Measurements from ENCODE around the gene FSCN2. TPM values are rescaled to one million over a fixed set of nuclear protein-coding genes. Genes with fewer than 3 reads are reported as not detected.

Gene FSCN2
- total and polyA plus RNA-seq, 10 of the 15 experiments (the other 5 are each of a cell fraction or from before 2014, with no cell fraction given): 0.12 to 2.1 (median 0.65) TPM; not detected in 3

DNA sequence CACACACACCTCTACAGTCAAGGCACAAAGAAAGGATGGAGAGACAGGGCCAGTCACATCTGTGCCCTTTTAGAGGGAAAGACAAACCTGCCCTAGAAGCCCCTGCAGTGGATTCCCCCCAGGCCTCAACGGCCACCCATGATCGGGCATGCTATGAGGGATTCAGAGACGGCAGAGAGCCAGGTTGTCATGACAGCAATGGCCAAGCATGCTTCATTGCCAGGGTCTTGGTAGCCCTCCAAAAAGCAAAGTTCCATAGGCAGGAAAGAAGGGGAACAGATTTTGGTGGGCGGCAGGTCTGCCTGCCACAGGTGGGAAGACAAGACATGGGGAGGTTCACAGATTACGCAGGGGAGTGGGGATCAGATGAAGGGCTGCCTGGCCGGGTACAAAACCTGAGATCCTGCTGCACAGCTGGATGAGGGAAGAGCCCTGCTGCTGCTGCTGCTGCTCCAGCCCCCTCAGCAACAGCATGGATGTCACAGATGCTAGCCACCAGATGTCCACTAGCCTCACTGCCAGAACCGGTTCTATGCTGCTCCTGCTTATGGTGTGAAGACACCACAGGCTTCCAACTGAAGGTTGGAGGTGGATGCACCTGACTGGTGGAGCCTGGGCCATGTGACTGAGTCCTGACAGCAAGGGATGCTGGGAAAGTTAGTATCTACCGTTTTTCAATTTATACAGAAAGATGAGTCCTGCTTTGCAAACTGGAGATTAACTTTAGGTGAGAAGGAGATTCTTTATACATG is 33.4 kb upstream of the FSCN2 start:
- H3K79me2 ChIP-seq (ENCODE audit: control insufficient read depth, insufficient read depth, low read length): no peaks in the 10 kb centered on the region
- ChIA-PET SMC1A (ENCODE audit: uncharacterized antibody, unreplicated experiment) (no interaction called here), CTCF (no interaction called here), RAD21 (ENCODE audit: unreplicated experiment) (no interaction called here), POLR2A (no interaction called here)
- ATAC-seq (peak; percentile 76), DNase-seq (ENCODE audit: low read depth, low spot score) (no peak), FAIRE-seq (no peak)
- H3K36me3 ChIP-seq (ENCODE audit: control insufficient read depth in 2 of 2, insufficient read depth in 2 of 2, low read length in 1 of 2): no peaks in the 10 kb centered on the region
- H4K20me1 ChIP-seq (ENCODE audit: control insufficient read depth, insufficient read depth): no peaks in the 10 kb centered on the region
- in situ Hi-C loops (cut with MboI): loop anchor here (25.0 kb wide), 1 partner anchor 358 kb away; no protein-coding TSS in a partner anchor
- H3K27me3 ChIP-seq (replicated peaks in 1 of 2; ENCODE audit: control insufficient read depth in 2 of 2, insufficient read depth in 2 of 2, low read length in 1 of 2): peaks cover 4% of the 10 kb centered on the region in 2 experiments; a peak in 3 of 4 replicates
- 20% methylated on average over 8 of the region's 8 CpGs for WGBS (ENCODE audit: insufficient coverage, insufficient replicate concordance, low lambda C conversion rate, missing lambda C conversion rate)
- no peaks in the 10 kb centered on the region; the same call in 2 of the 3 replicates for H3K9me3 ChIP-seq (replicated peaks; ENCODE audit: control insufficient read depth, insufficient read depth, low read length)
- H3K4me1 ChIP-seq (ENCODE audit: control insufficient read depth, insufficient read depth, low read length): no peaks in the 10 kb centered on the region
- H3K9ac ChIP-seq (ENCODE audit: control insufficient read depth, insufficient read depth, low read length): no peak overlapping the region
- no peak overlapping the region for H3K27ac ChIP-seq (ENCODE audit: control insufficient read depth, insufficient read depth)
- H2AFZ ChIP-seq (ENCODE audit: control insufficient read depth, low read depth, low read length): no peak overlapping the region
- intact Hi-C loops (cut with micrococcal nuclease; ENCODE audit: unreplicated experiment): no loop called here
- no TSS peak for BruUV-seq (replicated peaks)
- H3K4me3 ChIP-seq: no peak overlapping the region
- no peak overlapping the region for H3K4me2 ChIP-seq (ENCODE audit: control insufficient read depth, insufficient read depth)
- TF ChIP-seq RAD51 (IDR thresholded peaks at IDR 0.05) (peak; percentile 63; the same call in 1 of the 2 replicates), SMARCA5 (IDR thresholded peaks at IDR 0.05) (no peak), RELA (IDR thresholded peaks at IDR 0.05; ENCODE audit: borderline replicate concordance, partially characterized antibody) (no peak), NR2C1 (IDR thresholded peaks at IDR 0.05) (no peak), JUNB (IDR thresholded peaks at IDR 0.05) (no peak), NFYA (IDR thresholded peaks at IDR 0.05; ENCODE audit: borderline replicate concordance, low read depth, low read length) (no peak), MEF2B (IDR thresholded peaks at IDR 0.05; ENCODE audit: partially characterized antibody, poor library complexity, severe bottlenecking) (no peak), ASH2L (IDR thresholded peaks at IDR 0.05; ENCODE audit: borderline replicate concordance, low read depth) (no peak)
- TF ChIP-seq, protein P1, sequence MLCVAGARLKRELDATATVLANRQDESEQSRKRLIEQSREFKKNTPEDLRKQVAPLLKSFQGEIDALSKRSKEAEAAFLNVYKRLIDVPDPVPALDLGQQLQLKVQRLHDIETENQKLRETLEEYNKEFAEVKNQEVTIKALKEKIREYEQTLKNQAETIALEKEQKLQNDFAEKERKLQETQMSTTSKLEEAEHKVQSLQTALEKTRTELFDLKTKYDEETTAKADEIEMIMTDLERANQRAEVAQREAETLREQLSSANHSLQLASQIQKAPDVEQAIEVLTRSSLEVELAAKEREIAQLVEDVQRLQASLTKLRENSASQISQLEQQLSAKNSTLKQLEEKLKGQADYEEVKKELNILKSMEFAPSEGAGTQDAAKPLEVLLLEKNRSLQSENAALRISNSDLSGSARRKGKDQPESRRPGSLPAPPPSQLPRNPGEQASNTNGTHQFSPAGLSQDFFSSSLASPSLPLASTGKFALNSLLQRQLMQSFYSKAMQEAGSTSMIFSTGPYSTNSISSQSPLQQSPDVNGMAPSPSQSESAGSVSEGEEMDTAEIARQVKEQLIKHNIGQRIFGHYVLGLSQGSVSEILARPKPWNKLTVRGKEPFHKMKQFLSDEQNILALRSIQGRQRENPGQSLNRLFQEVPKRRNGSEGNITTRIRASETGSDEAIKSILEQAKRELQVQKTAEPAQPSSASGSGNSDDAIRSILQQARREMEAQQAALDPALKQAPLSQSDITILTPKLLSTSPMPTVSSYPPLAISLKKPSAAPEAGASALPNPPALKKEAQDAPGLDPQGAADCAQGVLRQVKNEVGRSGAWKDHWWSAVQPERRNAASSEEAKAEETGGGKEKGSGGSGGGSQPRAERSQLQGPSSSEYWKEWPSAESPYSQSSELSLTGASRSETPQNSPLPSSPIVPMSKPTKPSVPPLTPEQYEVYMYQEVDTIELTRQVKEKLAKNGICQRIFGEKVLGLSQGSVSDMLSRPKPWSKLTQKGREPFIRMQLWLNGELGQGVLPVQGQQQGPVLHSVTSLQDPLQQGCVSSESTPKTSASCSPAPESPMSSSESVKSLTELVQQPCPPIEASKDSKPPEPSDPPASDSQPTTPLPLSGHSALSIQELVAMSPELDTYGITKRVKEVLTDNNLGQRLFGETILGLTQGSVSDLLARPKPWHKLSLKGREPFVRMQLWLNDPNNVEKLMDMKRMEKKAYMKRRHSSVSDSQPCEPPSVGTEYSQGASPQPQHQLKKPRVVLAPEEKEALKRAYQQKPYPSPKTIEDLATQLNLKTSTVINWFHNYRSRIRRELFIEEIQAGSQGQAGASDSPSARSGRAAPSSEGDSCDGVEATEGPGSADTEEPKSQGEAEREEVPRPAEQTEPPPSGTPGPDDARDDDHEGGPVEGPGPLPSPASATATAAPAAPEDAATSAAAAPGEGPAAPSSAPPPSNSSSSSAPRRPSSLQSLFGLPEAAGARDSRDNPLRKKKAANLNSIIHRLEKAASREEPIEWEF (IDR thresholded peaks at IDR 0.05; ENCODE audit: insufficient replicate concordance, low read depth, low read length): no peak
- TF ChIP-seq, protein P2, sequence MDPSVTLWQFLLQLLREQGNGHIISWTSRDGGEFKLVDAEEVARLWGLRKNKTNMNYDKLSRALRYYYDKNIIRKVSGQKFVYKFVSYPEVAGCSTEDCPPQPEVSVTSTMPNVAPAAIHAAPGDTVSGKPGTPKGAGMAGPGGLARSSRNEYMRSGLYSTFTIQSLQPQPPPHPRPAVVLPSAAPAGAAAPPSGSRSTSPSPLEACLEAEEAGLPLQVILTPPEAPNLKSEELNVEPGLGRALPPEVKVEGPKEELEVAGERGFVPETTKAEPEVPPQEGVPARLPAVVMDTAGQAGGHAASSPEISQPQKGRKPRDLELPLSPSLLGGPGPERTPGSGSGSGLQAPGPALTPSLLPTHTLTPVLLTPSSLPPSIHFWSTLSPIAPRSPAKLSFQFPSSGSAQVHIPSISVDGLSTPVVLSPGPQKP (IDR thresholded peaks at IDR 0.05; ENCODE audit: low read depth, low read length): no peak
- TF ChIP-seq, protein P3, sequence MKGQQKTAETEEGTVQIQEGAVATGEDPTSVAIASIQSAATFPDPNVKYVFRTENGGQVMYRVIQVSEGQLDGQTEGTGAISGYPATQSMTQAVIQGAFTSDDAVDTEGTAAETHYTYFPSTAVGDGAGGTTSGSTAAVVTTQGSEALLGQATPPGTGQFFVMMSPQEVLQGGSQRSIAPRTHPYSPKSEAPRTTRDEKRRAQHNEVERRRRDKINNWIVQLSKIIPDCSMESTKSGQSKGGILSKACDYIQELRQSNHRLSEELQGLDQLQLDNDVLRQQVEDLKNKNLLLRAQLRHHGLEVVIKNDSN (IDR thresholded peaks at IDR 0.05; ENCODE audit: borderline replicate concordance, extremely low read length, insufficient read depth, low read depth, low read length): peak; percentile 72
- TF ChIP-seq, protein P4, sequence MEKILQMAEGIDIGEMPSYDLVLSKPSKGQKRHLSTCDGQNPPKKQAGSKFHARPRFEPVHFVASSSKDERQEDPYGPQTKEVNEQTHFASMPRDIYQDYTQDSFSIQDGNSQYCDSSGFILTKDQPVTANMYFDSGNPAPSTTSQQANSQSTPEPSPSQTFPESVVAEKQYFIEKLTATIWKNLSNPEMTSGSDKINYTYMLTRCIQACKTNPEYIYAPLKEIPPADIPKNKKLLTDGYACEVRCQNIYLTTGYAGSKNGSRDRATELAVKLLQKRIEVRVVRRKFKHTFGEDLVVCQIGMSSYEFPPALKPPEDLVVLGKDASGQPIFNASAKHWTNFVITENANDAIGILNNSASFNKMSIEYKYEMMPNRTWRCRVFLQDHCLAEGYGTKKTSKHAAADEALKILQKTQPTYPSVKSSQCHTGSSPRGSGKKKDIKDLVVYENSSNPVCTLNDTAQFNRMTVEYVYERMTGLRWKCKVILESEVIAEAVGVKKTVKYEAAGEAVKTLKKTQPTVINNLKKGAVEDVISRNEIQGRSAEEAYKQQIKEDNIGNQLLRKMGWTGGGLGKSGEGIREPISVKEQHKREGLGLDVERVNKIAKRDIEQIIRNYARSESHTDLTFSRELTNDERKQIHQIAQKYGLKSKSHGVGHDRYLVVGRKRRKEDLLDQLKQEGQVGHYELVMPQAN (conservative IDR thresholded peaks at IDR 0.05): no peak

Data from GM12878 (cell line).